Upper lobe of left lung (tissue), 6 donors: ENCODE measurements around the gene SAMD4A. TPM values are rescaled to one million over a fixed set of nuclear protein-coding genes. Genes with fewer than 3 reads are reported as not detected.

ENCODE experiments used
- ATAC-seq, 2 donors: fragments of 200-7000 bp; cut with Tn5 transposase; one replicate each; pipeline ENCODE4 v1.9.1; 2022; ENCODE audit warnings: mild to moderate bottlenecking in 2 of 2, moderate library complexity in 2 of 2; ENCODE audit not compliant: low FRiP score in 2 of 2
- DNase-seq, 2 donors: peaks; one replicate each; pipeline ENCODE4 v3.0.0-alpha.2; 2019 to 2020
- H3K27ac ChIP-seq, 4 donors: fragments of 200-600 bp; sonication (generic); one replicate each; pipeline ENCODE4 v1.5.1; 2016 to 2019
- H3K27me3 ChIP-seq, 4 donors: fragments of 200-600 bp; sonication (generic); one replicate each; pipeline ENCODE4 v1.5.1; 2017 to 2019
- H3K36me3 ChIP-seq, 4 donors: fragments of 200-600 bp; sonication (generic); one replicate each; pipeline ENCODE4 v1.5.1; 2016 to 2019
- H3K4me1 ChIP-seq, 4 donors: fragments of 200-600 bp; sonication (generic); one replicate each; pipeline ENCODE4 v1.5.1; 2018 to 2019
- H3K4me3 ChIP-seq, 4 donors: fragments of 200-600 bp; sonication (generic); one replicate each; pipeline ENCODE4 v1.5.1; 2017 to 2019; ENCODE audit warnings: mild to moderate bottlenecking in 2 of 4, moderate library complexity in 1 of 4
- H3K9me3 ChIP-seq, 4 donors: fragments of 200-600 bp; sonication (generic); one replicate each; pipeline ENCODE4 v1.5.1; 2018 to 2019
- CTCF ChIP-seq, 6 experiments: fragments of 450-650 bp in 4 of 6; fragments of 200-600 bp in 2 of 6; sonication (generic) in 2 of 6; IDR thresholded peaks; one replicate each; pipeline ENCODE4 v1.5.1; 2016 to 2019; ENCODE audit warnings: antibody characterized with exemption in 6 of 6
- EP300 ChIP-seq, 4 donors: sonication (generic); formaldehyde crosslinking; IDR thresholded peaks; one replicate each; pipeline ENCODE4 v1.5.1; 2017; ENCODE audit warnings: antibody characterized with exemption in 4 of 4, control low read depth in 2 of 4
- POLR2A ChIP-seq, 4 donors: fragments of 450-650 bp; IDR thresholded peaks; one replicate each; pipeline ENCODE4 v1.5.1; 2016 to 2017; ENCODE audit warnings: antibody characterized with exemption in 4 of 4, mild to moderate bottlenecking in 2 of 4
- POLR2AphosphoS5 ChIP-seq, 2 donors: sonication (generic); formaldehyde crosslinking; IDR thresholded peaks; one replicate each; pipeline ENCODE4 v1.5.1; 2017; ENCODE audit warnings: antibody characterized with exemption in 2 of 2
- WGBS, 2 donors: methylation state at CpG; one replicate each; pipeline ENCODE4 v1.1.5; 2017 to 2018; 5-methylcytosine and 5-hydroxymethylcytosine counted together
- total RNA-seq, 6 donors: library from RNA; depleted of rRNA in 4 of 6; stranded (reverse); fragments of >200 nt in 4 of 6; gene quantifications; one replicate each; pipeline versions ENCODE4 v1.1.0 to v1.2.1, GENCODE V29; 2016 to 2021
- donor health status: DM: no; HTN: no; CAD: no; lungs with moderate emphysema.
- donor health status: DM: no; HTN: yes; CAD: no; lungs with severe emphysema.

Gene SAMD4A
- total RNA-seq, 6 donors from 2014 or later, result 26.0 to 68.3 (median 37.0) TPM

DNA sequence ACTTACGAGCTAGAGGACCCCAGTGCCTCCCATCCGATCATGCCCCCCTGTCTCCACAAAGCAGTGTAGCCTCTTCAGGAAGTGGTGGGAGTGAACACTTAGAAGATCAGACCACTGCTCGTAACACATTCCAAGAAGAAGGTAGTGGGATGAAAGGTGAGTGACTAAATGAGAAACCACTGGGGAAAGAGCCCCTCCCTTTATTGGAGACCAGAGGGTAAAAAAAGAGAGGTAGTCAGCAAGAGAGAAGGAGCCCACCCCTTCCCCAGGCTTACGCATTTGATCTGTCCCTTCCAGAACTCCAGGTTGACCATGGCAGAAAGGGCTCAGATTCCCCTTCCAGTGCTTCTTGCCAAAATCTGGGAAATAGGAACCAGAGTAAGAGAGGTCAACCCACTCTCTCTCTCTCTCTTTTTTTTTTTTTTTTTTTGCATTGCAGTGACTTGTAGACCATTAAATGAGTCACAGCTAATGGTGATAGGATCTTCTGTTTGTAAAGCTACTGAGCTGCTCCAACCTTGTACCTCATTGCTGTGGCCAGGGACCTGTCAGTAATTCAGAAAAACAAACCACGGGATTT is 170.3 kb downstream of the SAMD4A start:
- Histone ChIP-seq H3K36me3 (no peaks in the 10 kb centered on the region), H3K4me1 (peaks cover 0 to 4% (median 0%) of the 10 kb centered on the region in 4 donors), H3K27ac (no peak overlapping the region), H3K4me3 (no peak overlapping the region), H3K27me3 (no peaks in the 10 kb centered on the region), H3K9me3 (no peaks in the 10 kb centered on the region)
- no peak for ATAC-seq
- TF ChIP-seq POLR2A (IDR thresholded peaks at IDR 0.05) (no peak), EP300 (IDR thresholded peaks at IDR 0.05) (no peak), POLR2AphosphoS5 (IDR thresholded peaks at IDR 0.05) (no peak), CTCF (IDR thresholded peaks at IDR 0.05) (no peak)
- no peak for DNase-seq
- 73 to 79% methylated on average over 5 of the region's 5 CpGs for WGBS, 2 donors

DNA sequence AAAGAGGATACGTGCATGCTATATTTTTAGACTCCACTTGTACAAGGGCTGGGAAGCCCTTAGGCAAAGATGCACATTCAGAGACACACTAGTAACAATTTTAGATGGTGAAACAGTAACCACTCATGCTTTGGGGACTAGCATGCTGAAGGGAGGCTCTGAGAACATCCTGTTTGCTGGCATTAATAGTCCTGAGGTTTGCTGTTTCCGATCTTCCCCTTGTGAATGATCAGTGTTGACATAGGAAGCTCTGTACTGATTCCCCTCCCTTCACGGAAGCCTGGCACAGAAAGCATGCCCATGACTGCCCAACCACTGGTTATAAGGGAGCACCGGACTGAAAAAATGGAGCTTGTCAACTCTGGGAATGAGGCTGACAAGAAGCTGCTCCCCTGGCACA is 171.1 kb downstream of the SAMD4A start:
- Histone ChIP-seq H3K9me3 (no peaks in the 10 kb centered on the region), H3K4me3 (no peak overlapping the region), H3K4me1 (peaks cover 0 to 4% (median 0%) of the 10 kb centered on the region in 4 donors), H3K27ac (no peak overlapping the region), H3K27me3 (no peaks in the 10 kb centered on the region), H3K36me3 (no peaks in the 10 kb centered on the region)
- no peak for TF ChIP-seq EP300 (IDR thresholded peaks at IDR 0.05)
- no peak for TF ChIP-seq POLR2AphosphoS5 (IDR thresholded peaks at IDR 0.05)
- DNase-seq (no peak), ATAC-seq (no peak)
- WGBS, 2 donors, result 55 to 66% methylated on average over 4 of the region's 4 CpGs

GRCh38 chr14:54739514-54739913 is 172.6 kb downstream of the SAMD4A start:
- no peaks in the 10 kb centered on the region for H3K36me3 ChIP-seq
- DNase-seq, result no peak
- no peaks in the 10 kb centered on the region for H3K9me3 ChIP-seq
- H3K27me3 ChIP-seq, result no peaks in the 10 kb centered on the region
- ATAC-seq, result no peak
- WGBS, 2 donors, result 83 to 87% methylated on average over 7 of the region's 7 CpGs
- H3K4me3 ChIP-seq, result no peak overlapping the region
- no peak overlapping the region for H3K27ac ChIP-seq
- H3K4me1 ChIP-seq, result peaks cover 0 to 4% (median 0%) of the 10 kb centered on the region in 4 donors
- no peak for TF ChIP-seq POLR2A (IDR thresholded peaks at IDR 0.05)
- TF ChIP-seq CTCF (IDR thresholded peaks at IDR 0.05), result no peak
- no peak for TF ChIP-seq EP300 (IDR thresholded peaks at IDR 0.05)
- no peak for TF ChIP-seq POLR2AphosphoS5 (IDR thresholded peaks at IDR 0.05)

GRCh38 chr14:54742492-54743350 is 175.8 kb downstream of the SAMD4A start:
- ATAC-seq, result no peak
- DNase-seq, result no peak
- H3K36me3 ChIP-seq, result no peaks in the 10 kb centered on the region
- no peak overlapping the region for H3K27ac ChIP-seq
- TF ChIP-seq POLR2AphosphoS5 (IDR thresholded peaks at IDR 0.05) (no peak), CTCF (IDR thresholded peaks at IDR 0.05) (no peak), POLR2A (IDR thresholded peaks at IDR 0.05) (no peak), EP300 (IDR thresholded peaks at IDR 0.05) (no peak)
- peaks cover 0 to 4% (median 1%) of the 10 kb centered on the region in 4 donors for H3K4me1 ChIP-seq
- H3K27me3 ChIP-seq, result no peaks in the 10 kb centered on the region
- no peaks in the 10 kb centered on the region for H3K9me3 ChIP-seq
- 81 to 87% methylated on average over 5 of the region's 5 CpGs for WGBS, 2 donors
- H3K4me3 ChIP-seq, result no peak overlapping the region

DNA sequence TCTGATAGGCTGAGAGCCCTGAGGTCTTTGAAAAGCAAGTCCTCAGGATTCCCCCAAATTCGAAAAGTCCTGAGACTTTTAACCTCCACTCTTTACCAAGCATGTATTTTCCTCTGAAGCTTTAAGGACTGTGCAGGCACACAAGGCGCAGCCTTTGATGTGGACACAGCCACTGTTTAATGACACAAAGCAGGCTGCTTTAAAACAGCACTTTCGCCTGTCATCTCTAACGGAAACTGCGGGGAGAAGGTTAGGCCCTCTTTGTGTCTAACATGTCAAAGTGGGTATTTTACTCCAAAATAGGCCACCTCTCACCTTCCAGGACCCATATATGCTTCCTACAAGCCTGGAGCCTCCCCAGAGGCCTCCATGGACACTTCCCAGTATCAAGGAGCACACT is 176.5 kb downstream of the SAMD4A start:
- Histone ChIP-seq H3K4me3 (no peak overlapping the region), H3K27ac (no peak overlapping the region), H3K27me3 (no peaks in the 10 kb centered on the region), H3K36me3 (no peaks in the 10 kb centered on the region), H3K4me1 (peaks cover 0 to 4% (median 0%) of the 10 kb centered on the region in 4 donors), H3K9me3 (no peaks in the 10 kb centered on the region)
- WGBS, 2 donors, result 86 to 100% methylated on average over 1 to 5 of the region's 5 CpGs
- ATAC-seq, result no peak
- TF ChIP-seq EP300 (IDR thresholded peaks at IDR 0.05) (no peak), CTCF (IDR thresholded peaks at IDR 0.05) (no peak), POLR2AphosphoS5 (IDR thresholded peaks at IDR 0.05) (no peak), POLR2A (IDR thresholded peaks at IDR 0.05) (no peak)
- no peak for DNase-seq
